ENCODE data around the gene KLRC4. TPM values are rescaled to one million over a fixed set of nuclear protein-coding genes. Genes with fewer than 3 reads are reported as not detected.
"Not testable (repeated sequence)": the region's sequence is repeated elsewhere in the genome, so short reads cannot be mapped to it uniquely, and the experiment has no call there.

The KLRC4 gene
- polyA plus RNA-seq, 1 of the 3 experiments (the other 2 are of a cell fraction), result not detected

DNA sequence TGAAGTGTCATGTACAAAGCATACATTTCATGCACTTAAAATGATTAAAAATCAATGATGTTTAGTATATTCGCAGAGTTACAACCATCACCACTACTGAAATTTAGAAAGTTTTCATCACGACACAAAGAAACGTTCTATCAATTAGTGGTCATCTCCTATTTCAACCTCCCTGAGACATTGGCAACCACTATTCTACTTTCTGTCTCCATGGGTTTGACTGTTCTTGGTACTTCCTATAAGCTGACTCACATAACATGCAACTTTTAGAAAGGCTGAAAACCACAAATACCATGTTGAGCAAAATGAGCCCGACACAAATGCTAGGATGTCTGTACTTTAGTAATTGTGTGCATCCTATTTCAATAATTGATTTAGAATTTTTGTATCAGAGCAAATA lies 21.1 kb upstream of the KLRC4 start:
- H3K27me3 ChIP-seq (ENCODE audit: insufficient read depth); POLR2A ChIA-PET; H3K9me3 ChIP-seq; H3K9ac ChIP-seq; H3F3A ChIP-seq (replicated peaks; ENCODE audit: insufficient read depth); H3K4me2 ChIP-seq; H4K20me1 ChIP-seq (ENCODE audit: insufficient read depth); H3K36me3 ChIP-seq (replicated peaks in 1 of 2; ENCODE audit: control insufficient read depth in 1 of 2, insufficient read depth in 2 of 2, low read length in 1 of 2); H3K27ac ChIP-seq (ENCODE audit: low read depth in 2 of 2, low read length in 1 of 2); H3K79me2 ChIP-seq (ENCODE audit: insufficient read depth); H3K9me2 ChIP-seq; DNase-seq; CTCF ChIA-PET; H3K4me3 ChIP-seq (ENCODE audit: low read depth in 2 of 2, low read length in 1 of 2); H2AFZ ChIP-seq (ENCODE audit: low read depth); H3K4me1 ChIP-seq (ENCODE audit: control insufficient read depth in 1 of 2, insufficient read depth in 2 of 2, low read depth in 1 of 2, low read length in 1 of 2): not testable (repeated sequence)
- WGBS (ENCODE audit: low lambda C conversion rate), result 19% methylated on average over 4 of the region's 4 CpGs

DNA sequence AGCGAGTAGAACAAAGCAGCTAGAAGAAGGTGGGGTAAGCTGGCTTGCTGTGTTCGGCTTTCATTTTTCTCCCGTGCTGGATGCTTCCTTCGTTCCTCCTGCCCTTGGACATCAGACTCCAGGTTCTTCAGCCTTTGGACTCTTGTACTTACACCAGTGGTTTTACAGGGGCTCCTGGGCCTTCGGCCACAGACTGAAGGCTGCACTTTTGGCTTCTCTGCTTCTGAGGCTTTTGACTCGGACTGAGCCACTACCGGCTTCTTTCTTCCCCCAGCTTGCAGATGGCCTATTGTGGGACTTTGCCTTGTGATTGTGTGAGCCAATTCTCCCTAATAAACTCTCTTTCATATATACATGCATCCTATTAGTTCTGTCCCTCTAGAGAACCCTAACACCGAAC lies 16.4 kb upstream of the KLRC4 start:
- H3K27me3 ChIP-seq (ENCODE audit: insufficient read depth); CTCF ChIA-PET; H4K20me1 ChIP-seq (ENCODE audit: insufficient read depth); H3K36me3 ChIP-seq (replicated peaks in 1 of 2; ENCODE audit: control insufficient read depth in 1 of 2, insufficient read depth in 2 of 2, low read length in 1 of 2); DNase-seq; H3K4me1 ChIP-seq (ENCODE audit: control insufficient read depth in 1 of 2, insufficient read depth in 2 of 2, low read depth in 1 of 2, low read length in 1 of 2); H3K9me3 ChIP-seq; H3K9ac ChIP-seq; H3K4me3 ChIP-seq (ENCODE audit: low read depth in 2 of 2, low read length in 1 of 2); H3F3A ChIP-seq (replicated peaks; ENCODE audit: insufficient read depth); H3K27ac ChIP-seq (ENCODE audit: low read depth in 2 of 2, low read length in 1 of 2); POLR2A ChIA-PET; H3K9me2 ChIP-seq; H3K79me2 ChIP-seq (ENCODE audit: insufficient read depth); H2AFZ ChIP-seq (ENCODE audit: low read depth): not testable (repeated sequence)
- peak overlapping the region; percentile 33; the same call in 1 of the 2 replicates for H3K4me2 ChIP-seq
- 17% methylated on average over 5 of the region's 8 CpGs for WGBS (ENCODE audit: low lambda C conversion rate)

DNA sequence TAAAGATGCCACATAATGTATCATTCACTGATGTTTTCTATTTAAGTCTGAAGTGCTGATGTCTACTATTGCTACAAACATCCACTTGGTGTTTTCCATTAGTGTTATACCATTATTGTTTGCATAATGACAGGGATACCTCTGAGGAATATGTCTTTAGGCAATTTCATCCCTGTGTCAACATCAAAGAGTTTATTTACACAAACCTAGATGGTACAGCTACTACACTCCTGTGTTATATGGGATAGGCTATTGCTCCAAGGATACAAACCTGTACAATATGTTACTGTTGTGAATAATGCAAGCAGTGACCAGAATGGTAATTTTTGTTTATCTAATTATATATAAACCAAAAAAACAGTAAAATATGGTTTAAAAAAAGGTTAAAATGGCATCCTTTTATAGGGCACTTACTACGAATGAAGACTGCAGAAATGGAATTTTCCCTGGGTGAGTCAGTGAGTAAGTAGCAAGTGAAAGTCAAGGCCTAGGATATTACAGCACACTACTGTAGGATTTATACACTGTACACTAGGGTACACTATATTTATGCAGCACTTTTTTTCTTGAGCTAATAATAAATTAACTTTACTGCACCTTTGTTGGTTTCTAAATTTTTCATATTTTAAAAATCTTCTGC lies 14.8 kb upstream of the KLRC4 start:
- H3K79me2 ChIP-seq (ENCODE audit: insufficient read depth); H3K4me3 ChIP-seq (ENCODE audit: low read depth in 2 of 2, low read length in 1 of 2); H3K27me3 ChIP-seq (ENCODE audit: insufficient read depth); H2AFZ ChIP-seq (ENCODE audit: low read depth); H3K4me2 ChIP-seq; H3K36me3 ChIP-seq (replicated peaks in 1 of 2; ENCODE audit: control insufficient read depth in 1 of 2, insufficient read depth in 2 of 2, low read length in 1 of 2); CTCF ChIA-PET; H3F3A ChIP-seq (replicated peaks; ENCODE audit: insufficient read depth); H3K27ac ChIP-seq (ENCODE audit: low read depth in 2 of 2, low read length in 1 of 2); DNase-seq; H4K20me1 ChIP-seq (ENCODE audit: insufficient read depth); H3K4me1 ChIP-seq (ENCODE audit: control insufficient read depth in 1 of 2, insufficient read depth in 2 of 2, low read depth in 1 of 2, low read length in 1 of 2); H3K9me2 ChIP-seq; H3K9me3 ChIP-seq; H3K9ac ChIP-seq; POLR2A ChIA-PET: not testable (repeated sequence)
- 17% methylated on average over 1 of the region's 1 CpG for WGBS (ENCODE audit: low lambda C conversion rate)

DNA sequence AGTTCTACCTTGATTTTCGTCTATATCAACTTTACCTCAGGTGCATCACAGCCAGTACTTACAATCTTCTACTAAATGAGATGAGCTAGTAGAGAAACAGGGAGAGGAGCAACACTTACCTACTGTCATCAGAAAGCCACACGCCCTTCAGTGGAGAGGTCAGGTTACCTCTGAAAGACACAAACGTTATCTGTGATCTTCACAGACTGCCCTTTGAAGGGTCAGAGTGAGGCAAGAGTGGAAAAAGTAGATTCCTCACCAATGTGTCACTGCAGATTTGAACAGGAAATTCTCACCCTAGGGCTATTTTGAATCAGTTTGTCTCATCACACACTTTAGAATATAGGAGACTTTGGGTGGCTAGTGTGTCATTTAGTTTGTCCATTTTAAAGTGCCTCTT lies 12.6 kb upstream of the KLRC4 start:
- H3K79me2 ChIP-seq (ENCODE audit: insufficient read depth); H3K9me3 ChIP-seq; H3K9ac ChIP-seq; H3K4me3 ChIP-seq (ENCODE audit: low read depth in 2 of 2, low read length in 1 of 2); H4K20me1 ChIP-seq (ENCODE audit: insufficient read depth); H3K36me3 ChIP-seq (replicated peaks in 1 of 2; ENCODE audit: control insufficient read depth in 1 of 2, insufficient read depth in 2 of 2, low read length in 1 of 2); H3K27me3 ChIP-seq (ENCODE audit: insufficient read depth); DNase-seq; H3K4me1 ChIP-seq (ENCODE audit: control insufficient read depth in 1 of 2, insufficient read depth in 2 of 2, low read depth in 1 of 2, low read length in 1 of 2); H3K9me2 ChIP-seq; H2AFZ ChIP-seq (ENCODE audit: low read depth); CTCF ChIA-PET; POLR2A ChIA-PET; H3K4me2 ChIP-seq; H3F3A ChIP-seq (replicated peaks; ENCODE audit: insufficient read depth); H3K27ac ChIP-seq (ENCODE audit: low read depth in 2 of 2, low read length in 1 of 2): not testable (repeated sequence)
- 0% methylated on average over 2 of the region's 3 CpGs for WGBS (ENCODE audit: low lambda C conversion rate)

DNA sequence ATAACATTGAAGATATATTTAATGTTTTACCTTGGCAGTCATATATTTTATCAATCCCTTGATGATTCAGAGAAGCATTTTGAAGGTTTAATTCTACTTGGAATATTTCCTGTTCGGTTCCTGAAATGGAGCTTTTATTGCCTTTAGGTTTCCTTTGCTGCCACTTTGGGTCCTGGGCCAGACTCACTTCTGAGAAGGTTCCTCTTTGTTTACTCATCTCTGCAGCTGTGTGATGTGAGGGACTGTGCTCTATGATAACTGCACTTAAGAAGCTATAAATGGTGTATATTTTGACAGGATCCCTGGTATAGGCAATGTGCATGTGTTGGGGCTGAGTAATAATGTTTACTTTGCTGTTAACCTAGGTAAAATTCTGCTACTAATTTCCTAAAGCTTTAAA lies 10.8 kb upstream of the KLRC4 start, which contains the start of gene KLRC3:
TSS of gene KLRC3 (minus strand) at position 262 of the 400 bp plus-strand sequence. CDS start at position 217, 45 bp downstream.
- H3K4me3 ChIP-seq (ENCODE audit: low read depth in 2 of 2, low read length in 1 of 2); DNase-seq; H3K4me2 ChIP-seq; H3K27me3 ChIP-seq (ENCODE audit: insufficient read depth); POLR2A ChIA-PET; H2AFZ ChIP-seq (ENCODE audit: low read depth); H3K9ac ChIP-seq; H3K9me2 ChIP-seq; H3F3A ChIP-seq (replicated peaks; ENCODE audit: insufficient read depth); CTCF ChIA-PET; H4K20me1 ChIP-seq (ENCODE audit: insufficient read depth); H3K27ac ChIP-seq (ENCODE audit: low read depth in 2 of 2, low read length in 1 of 2); H3K79me2 ChIP-seq (ENCODE audit: insufficient read depth); H3K36me3 ChIP-seq (replicated peaks in 1 of 2; ENCODE audit: control insufficient read depth in 1 of 2, insufficient read depth in 2 of 2, low read length in 1 of 2); H3K4me1 ChIP-seq (ENCODE audit: control insufficient read depth in 1 of 2, insufficient read depth in 2 of 2, low read depth in 1 of 2, low read length in 1 of 2); H3K9me3 ChIP-seq: not testable (repeated sequence)
- WGBS (ENCODE audit: low lambda C conversion rate), result 4% methylated on average over 1 of the region's 1 CpG
